ENCODE results near the gene TECPR2.

The TECPR2 gene

DNA sequence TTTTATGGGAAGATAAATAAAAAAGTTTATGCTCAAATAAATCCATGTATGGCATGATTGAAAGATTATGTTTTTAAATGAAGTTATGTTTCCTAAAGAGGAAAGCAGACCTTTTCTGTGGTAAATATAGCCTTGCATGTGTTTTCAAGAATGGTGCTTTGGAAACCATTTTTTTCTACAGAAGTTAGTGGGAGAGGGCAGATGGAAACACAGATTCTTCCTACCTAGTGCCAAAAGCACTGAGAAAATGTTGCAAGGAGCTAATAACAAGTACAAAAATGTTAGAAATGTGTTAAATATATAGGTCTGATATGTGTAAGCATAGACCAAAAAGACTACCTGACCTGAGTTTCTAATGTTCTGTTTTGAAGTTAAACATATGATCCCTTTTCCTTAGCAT is 24.3 kb downstream of the TECPR2 start:
- no peak for DNase-seq

- no peak for DNase-seq
Observed at GRCh38 chr14:102389246-102389645, 26.5 kb downstream of the TECPR2 start.

GRCh38 chr14:102390064-102390855 is 27.5 kb downstream of the TECPR2 start:
- no peak for DNase-seq

- no peak for DNase-seq
Observed at GRCh38 chr14:102392506-102392905, 29.8 kb downstream of the TECPR2 start.

- DNase-seq: no peak
Observed at GRCh38 chr14:102394717-102395375, 32.1 kb downstream of the TECPR2 start.

- DNase-seq: no peak
Observed at GRCh38 chr14:102396521-102396920, 33.8 kb downstream of the TECPR2 start.

GRCh38 chr14:102403028-102403427 is 40.3 kb downstream of the TECPR2 start:
- DNase-seq: no peak

GRCh38 chr14:102407258-102407657 is 44.5 kb downstream of the TECPR2 start:
- DNase-seq: no peak

DNA sequence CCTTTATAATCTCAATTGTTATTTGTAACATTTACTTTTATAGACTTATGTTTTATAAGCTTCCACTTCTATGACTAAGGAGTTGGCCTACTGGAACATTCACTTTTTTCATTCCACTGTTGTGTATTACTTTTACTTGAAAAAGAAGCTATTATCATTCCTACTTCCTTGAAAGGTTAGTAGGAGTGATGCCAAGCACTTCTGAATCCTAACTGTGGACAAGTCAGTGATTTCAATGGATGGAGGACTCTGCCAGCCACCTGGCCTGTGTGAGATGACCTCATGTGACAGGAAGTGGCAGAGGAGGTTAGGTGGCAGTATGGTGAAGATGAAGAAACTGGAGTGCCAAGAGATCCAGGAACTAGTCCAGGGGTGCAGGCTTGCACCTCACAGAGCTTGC is 46.0 kb downstream of the TECPR2 start:
- DNase-seq: no peak

- no peak for DNase-seq
Observed at GRCh38 chr14:102415671-102416070, 52.9 kb downstream of the TECPR2 start.

- DNase-seq: no peak
Observed at GRCh38 chr14:102417001-102417431, 54.3 kb downstream of the TECPR2 start.

DNA sequence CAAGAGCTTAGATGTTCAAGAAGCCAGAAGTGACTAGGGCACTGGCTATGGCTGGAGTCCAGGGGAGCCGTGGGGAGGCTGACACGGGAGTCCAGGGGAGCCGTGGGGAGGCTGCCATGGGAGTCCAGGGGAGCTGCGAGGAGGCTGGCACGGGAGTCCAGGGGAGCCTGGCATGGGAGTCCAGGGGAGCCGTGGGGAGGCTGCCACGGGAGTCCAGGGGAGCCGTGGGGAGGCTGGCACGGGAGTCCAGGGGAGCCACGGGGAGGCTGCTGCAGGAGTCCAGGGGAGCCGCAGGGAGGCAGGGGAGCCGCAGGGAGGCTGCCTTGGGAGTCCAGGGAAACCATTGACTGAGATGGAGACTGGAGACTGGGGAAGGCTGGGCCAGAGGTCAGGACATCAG is 54.9 kb downstream of the TECPR2 start:
- DNase-seq: no peak

GRCh38 chr14:102418169-102418852 is 55.6 kb downstream of the TECPR2 start:
- DNase-seq: no peak

DNA sequence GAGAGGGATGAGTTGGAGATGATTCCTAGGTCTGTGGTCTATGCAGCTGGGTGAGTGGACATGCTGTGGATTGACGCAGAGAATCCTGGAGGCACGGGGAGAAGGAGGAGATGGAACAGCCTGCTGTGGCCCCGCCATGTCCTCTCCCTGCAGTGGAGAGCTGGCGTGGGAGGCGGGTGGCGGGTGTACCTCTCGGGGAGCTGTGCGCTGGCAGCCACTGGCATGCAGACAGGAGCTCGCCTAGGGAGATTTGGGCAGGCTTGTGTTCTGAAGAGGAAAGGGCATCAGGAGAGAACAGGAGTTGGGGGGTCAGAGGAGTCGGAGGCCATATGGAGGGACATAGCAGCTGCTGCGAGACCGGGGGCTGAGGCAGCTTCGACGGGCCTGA is 56.1 kb downstream of the TECPR2 start:
- DNase-seq: no peak

- DNase-seq: no peak
Observed at GRCh38 chr14:102419276-102419675, 56.5 kb downstream of the TECPR2 start.

GRCh38 chr14:102419716-102420115 is 57.0 kb downstream of the TECPR2 start:
- DNase-seq: no peak

DNA sequence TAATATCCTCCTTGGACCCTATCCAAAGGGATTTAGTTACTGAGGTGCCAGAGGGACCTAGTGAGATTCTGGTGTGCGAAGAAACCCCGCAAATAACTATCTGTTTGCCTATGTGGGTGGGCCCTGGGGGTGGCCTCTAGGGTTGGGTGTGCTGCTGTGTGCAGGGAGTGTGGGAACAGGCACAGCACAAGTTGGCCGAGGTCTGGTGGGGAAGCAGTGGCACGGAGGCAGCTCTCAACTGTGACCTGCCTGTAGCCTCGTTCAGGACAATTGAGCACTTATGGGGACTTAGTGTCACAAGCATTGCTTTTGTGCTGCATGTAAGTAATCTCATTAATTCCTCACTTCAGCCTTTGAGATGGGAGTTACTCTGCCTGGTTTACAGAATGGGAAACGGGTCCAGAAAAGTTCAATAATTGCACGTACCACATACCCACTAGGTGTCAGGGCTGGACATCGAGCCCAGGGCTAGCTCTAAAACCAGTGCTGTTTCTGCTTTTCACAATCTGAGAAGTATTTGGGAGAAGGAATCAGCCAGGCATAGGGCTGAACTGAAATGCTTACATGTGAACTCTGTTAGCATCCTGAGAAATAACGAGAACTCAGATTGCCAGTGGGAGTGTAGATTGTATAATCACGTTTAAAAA is 58.8 kb downstream of the TECPR2 start:
- no peak for DNase-seq

- no peak for DNase-seq
Observed at GRCh38 chr14:102424520-102424919, 61.8 kb downstream of the TECPR2 start.

DNA sequence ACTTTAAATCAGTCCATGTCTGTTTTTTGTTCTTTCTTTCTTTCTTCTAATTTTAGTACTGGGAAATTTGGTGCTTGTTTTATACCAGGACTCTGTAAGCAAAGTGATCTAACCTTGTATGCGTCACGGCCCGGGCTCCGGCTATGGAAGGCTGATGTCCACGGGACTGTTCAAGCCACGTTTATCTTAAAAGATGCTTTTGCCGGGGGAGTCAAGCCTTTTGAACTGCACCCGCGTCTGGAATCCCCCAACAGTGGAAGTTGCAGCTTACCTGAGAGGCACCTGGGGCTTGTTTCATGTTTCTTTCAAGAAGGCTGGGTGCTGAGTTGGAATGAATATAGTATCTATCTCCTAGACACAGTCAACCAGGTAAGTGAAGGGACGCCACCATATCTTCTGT is 62.2 kb downstream of the TECPR2 start:
- no peak for DNase-seq

- DNase-seq: no peak
Observed at GRCh38 chr14:102426796-102427195, 64.1 kb downstream of the TECPR2 start.

DNA sequence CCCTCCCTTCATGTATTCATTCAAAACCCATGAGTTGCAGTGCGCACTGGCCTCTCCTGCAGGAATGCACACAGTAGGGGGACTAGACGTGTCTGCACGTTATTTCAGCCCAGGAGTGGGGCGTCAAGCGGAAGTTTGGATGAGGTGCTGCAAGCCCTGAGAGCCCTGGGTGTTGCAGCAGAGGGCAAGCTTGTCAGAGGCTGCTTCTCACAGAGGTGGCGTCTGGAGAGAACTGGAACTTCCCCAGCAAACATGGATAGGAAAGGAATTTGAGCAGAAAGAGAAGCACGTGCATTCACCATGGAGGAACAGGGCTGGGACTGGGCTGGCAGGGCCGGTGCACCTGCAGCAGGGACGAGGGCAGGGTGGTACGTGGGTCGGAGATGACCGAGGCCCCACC is 64.9 kb downstream of the TECPR2 start:
- no peak for DNase-seq

DNA sequence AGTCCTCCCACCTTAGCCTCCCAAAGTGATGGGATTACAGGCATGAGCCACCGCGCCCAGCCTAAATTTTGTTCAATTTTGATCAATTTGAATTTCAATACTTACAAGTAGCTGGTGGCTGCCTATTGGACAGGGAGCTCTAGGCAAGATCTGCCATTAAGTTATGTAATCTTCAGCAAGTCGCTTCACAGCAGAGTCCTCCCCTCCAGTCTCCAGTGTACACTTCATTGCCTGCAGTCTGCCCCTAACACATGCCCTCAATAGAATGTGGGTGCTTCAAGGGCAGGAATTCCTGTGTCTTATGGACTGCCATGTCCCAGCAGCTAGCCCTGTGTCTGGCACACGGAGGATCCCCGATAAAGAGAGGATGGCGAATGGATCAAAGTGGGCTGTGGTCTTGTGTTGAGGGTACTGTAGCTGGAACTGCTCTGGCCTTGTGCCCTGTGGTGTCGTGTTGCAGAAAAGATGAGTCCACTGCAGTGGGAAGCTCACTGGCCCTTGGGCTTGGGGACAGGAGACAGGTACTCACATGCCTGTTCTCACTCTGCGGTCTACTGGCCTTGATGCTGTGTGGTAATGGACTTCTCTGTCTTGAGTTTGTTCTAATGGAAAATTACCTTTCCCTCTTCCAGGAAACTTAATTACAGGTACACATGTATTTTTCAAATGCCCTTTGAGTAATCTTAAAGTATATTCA is 67.6 kb downstream of the TECPR2 start:
- DNase-seq: no peak

GRCh38 chr14:102431751-102432150 is 69.0 kb downstream of the TECPR2 start:
- no peak for DNase-seq

All from activated T-cell treated with anti-CD3 and anti-CD28 coated beads, Interleukin-2, amount 50 U/mL, for 48 hours (primary cell).